Measurements from ENCODE around the gene NOL11.

Gene NOL11

GRCh38 chr17:67716405-67716798 lies 1.3 kb upstream of the NOL11 start:
- H3K9ac ChIP-seq (ENCODE audit: low read depth, low read length, poor library complexity, severe bottlenecking) = peak overlapping the region; percentile 91
- H2AFZ ChIP-seq (ENCODE audit: low read length) = no peak overlapping the region
- H3K36me3 ChIP-seq (ENCODE audit: insufficient read depth, low read length) = peaks cover 6% of the 10 kb centered on the region; the same call in 1 of the 2 replicates
- H3K9me2 ChIP-seq (replicated peaks; ENCODE audit: low read depth, low read length) = no peaks in the 10 kb centered on the region
- H3K4me1 ChIP-seq (ENCODE audit: insufficient read depth, low read length, poor library complexity, severe bottlenecking) = peaks cover 27% of the 10 kb centered on the region
- H3K27me3 ChIP-seq (ENCODE audit: insufficient read depth, low read length, poor library complexity, severe bottlenecking) = no peaks in the 10 kb centered on the region
- no peaks in the 10 kb centered on the region for H3K9me3 ChIP-seq (ENCODE audit: insufficient read depth, low read depth, low read length)
- peak overlapping the region; percentile 79 for H3K4me3 ChIP-seq (ENCODE audit: low read length, poor library complexity, severe bottlenecking)
- no peak for TF ChIP-seq EZH2phosphoT487 (IDR thresholded peaks at IDR 0.05; ENCODE audit: borderline replicate concordance)
- no peak for TF ChIP-seq CTCF (conservative IDR thresholded peaks at IDR 0.05; ENCODE audit: low read length)
- H3K4me2 ChIP-seq (ENCODE audit: low read depth, low read length, poor library complexity, severe bottlenecking) = peak overlapping the region; percentile 84
- peaks cover 36% of the 10 kb centered on the region for H3K79me2 ChIP-seq (ENCODE audit: insufficient read depth, low read length)
- no peaks in the 10 kb centered on the region for H3F3A ChIP-seq (ENCODE audit: low read depth)
- H4K20me1 ChIP-seq (ENCODE audit: insufficient read depth, low read length, poor library complexity, severe bottlenecking) = peaks cover 11% of the 10 kb centered on the region

GRCh38 chr17:67717192-67717623 lies 528 bp upstream of the NOL11 start:
- Histone ChIP-seq H4K20me1 (ENCODE audit: insufficient read depth, low read length, poor library complexity, severe bottlenecking) (peaks cover 11% of the 10 kb centered on the region), H3K4me1 (ENCODE audit: insufficient read depth, low read length, poor library complexity, severe bottlenecking) (peaks cover 33% of the 10 kb centered on the region), H3F3A (ENCODE audit: low read depth) (no peaks in the 10 kb centered on the region), H3K79me2 (ENCODE audit: insufficient read depth, low read length) (peaks cover 43% of the 10 kb centered on the region), H2AFZ (ENCODE audit: low read length) (peak overlapping the region; percentile 64; the same call in 1 of the 2 replicates), H3K4me2 (ENCODE audit: low read depth, low read length, poor library complexity, severe bottlenecking) (peak overlapping the region; percentile 84), H3K9me3 (ENCODE audit: insufficient read depth, low read depth, low read length) (no peaks in the 10 kb centered on the region), H3K4me3 (ENCODE audit: low read length, poor library complexity, severe bottlenecking) (peak overlapping the region; percentile 79), H3K9ac (ENCODE audit: low read depth, low read length, poor library complexity, severe bottlenecking) (peak overlapping the region; percentile 91), H3K9me2 (replicated peaks; ENCODE audit: low read depth, low read length) (no peaks in the 10 kb centered on the region), H3K27me3 (ENCODE audit: insufficient read depth, low read length, poor library complexity, severe bottlenecking) (no peaks in the 10 kb centered on the region), H3K36me3 (ENCODE audit: insufficient read depth, low read length) (peaks cover 14% of the 10 kb centered on the region)
- TF ChIP-seq CTCF (conservative IDR thresholded peaks at IDR 0.05; ENCODE audit: low read length) (no peak), EZH2phosphoT487 (IDR thresholded peaks at IDR 0.05; ENCODE audit: borderline replicate concordance) (no peak)

- peak overlapping the region; percentile 79 for H3K4me3 ChIP-seq (ENCODE audit: low read length, poor library complexity, severe bottlenecking)
- no peaks in the 10 kb centered on the region for H3F3A ChIP-seq (ENCODE audit: low read depth)
- H3K79me2 ChIP-seq (ENCODE audit: insufficient read depth, low read length) = peaks cover 50% of the 10 kb centered on the region
- peaks cover 33% of the 10 kb centered on the region for H3K4me1 ChIP-seq (ENCODE audit: insufficient read depth, low read length, poor library complexity, severe bottlenecking)
- H4K20me1 ChIP-seq (ENCODE audit: insufficient read depth, low read length, poor library complexity, severe bottlenecking) = peaks cover 11% of the 10 kb centered on the region
- H3K27me3 ChIP-seq (ENCODE audit: insufficient read depth, low read length, poor library complexity, severe bottlenecking) = no peaks in the 10 kb centered on the region
- TF ChIP-seq CTCF (conservative IDR thresholded peaks at IDR 0.05; ENCODE audit: low read length) = no peak
- no peak for TF ChIP-seq EZH2phosphoT487 (IDR thresholded peaks at IDR 0.05; ENCODE audit: borderline replicate concordance)
- H2AFZ ChIP-seq (ENCODE audit: low read length) = peak overlapping the region; percentile 85
- no peaks in the 10 kb centered on the region for H3K9me3 ChIP-seq (ENCODE audit: insufficient read depth, low read depth, low read length)
- no peaks in the 10 kb centered on the region for H3K9me2 ChIP-seq (replicated peaks; ENCODE audit: low read depth, low read length)
- peak overlapping the region; percentile 91 for H3K9ac ChIP-seq (ENCODE audit: low read depth, low read length, poor library complexity, severe bottlenecking)
- peaks cover 22% of the 10 kb centered on the region for H3K36me3 ChIP-seq (ENCODE audit: insufficient read depth, low read length)
- peak overlapping the region; percentile 92 for H3K4me2 ChIP-seq (ENCODE audit: low read depth, low read length, poor library complexity, severe bottlenecking)
Observed at GRCh38 chr17:67718325-67718941, 697 bp downstream of the NOL11 start.

Data from Loucy (cell line).